Measurements from ENCODE around the gene LYSMD4.
A peak's percentile ranks its signal among the peaks of the same experiment; 100 is the strongest.

The LYSMD4 gene

DNA sequence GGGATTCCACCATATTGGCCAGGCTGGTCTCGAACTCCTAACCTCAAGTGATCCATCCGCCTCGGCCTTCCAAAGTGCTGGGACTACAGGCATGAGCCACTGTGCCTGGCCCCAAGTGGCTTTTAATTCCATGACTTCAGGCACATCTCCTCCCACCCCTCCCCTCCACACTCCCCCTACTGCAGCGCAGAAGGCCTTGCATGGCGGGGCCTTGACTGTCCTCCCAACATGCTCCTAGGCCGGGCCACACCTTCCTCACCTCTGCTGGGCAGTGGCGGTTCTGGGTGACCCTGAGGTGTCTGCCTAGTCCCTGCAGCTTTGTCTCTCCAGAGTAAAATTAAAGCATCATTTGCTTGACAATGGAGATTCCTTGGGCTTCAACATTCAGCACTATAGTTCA is 6.9 kb downstream of the LYSMD4 start:
- DNase-seq (ENCODE audit: low spot score), result no peak
- TF ChIP-seq, protein P1, sequence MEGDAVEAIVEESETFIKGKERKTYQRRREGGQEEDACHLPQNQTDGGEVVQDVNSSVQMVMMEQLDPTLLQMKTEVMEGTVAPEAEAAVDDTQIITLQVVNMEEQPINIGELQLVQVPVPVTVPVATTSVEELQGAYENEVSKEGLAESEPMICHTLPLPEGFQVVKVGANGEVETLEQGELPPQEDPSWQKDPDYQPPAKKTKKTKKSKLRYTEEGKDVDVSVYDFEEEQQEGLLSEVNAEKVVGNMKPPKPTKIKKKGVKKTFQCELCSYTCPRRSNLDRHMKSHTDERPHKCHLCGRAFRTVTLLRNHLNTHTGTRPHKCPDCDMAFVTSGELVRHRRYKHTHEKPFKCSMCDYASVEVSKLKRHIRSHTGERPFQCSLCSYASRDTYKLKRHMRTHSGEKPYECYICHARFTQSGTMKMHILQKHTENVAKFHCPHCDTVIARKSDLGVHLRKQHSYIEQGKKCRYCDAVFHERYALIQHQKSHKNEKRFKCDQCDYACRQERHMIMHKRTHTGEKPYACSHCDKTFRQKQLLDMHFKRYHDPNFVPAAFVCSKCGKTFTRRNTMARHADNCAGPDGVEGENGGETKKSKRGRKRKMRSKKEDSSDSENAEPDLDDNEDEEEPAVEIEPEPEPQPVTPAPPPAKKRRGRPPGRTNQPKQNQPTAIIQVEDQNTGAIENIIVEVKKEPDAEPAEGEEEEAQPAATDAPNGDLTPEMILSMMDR (IDR thresholded peaks at IDR 0.05; ENCODE audit: borderline replicate concordance, control extremely low read depth, extremely low read depth, insufficient read depth, missing control alignments), result no peak
- in situ Hi-C loops (cut with MboI; ENCODE audit: low sequenced_read_pairs, unreplicated experiment), result no loop called here

DNA sequence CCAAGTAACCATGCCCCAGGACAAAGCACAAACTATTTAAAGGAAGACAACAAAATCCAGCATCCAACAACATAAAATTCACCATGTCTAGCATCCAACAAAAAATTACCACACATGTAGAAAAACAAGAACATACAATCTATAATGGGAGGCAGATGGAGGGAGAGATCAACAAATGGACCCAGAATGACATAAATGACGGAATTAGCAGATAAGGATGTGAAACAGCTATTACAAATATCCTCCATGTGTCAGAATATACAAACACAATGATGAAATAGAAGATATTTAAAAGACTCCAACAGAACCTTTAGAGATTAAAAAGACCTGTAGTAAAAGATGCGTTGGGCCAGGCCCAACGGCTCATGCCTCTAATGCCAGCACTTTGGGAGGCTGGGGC is 10.8 kb downstream of the LYSMD4 start:
- TF ChIP-seq, protein P1 (IDR thresholded peaks at IDR 0.05; ENCODE audit: borderline replicate concordance, control extremely low read depth, extremely low read depth, insufficient read depth, missing control alignments), result no peak
- in situ Hi-C loops (cut with MboI; ENCODE audit: low sequenced_read_pairs, unreplicated experiment), result no loop called here
- DNase-seq (ENCODE audit: low spot score), result no peak

- no peak for DNase-seq (ENCODE audit: low spot score)
- in situ Hi-C loops (cut with MboI; ENCODE audit: low sequenced_read_pairs, unreplicated experiment), result no loop called here
- TF ChIP-seq, protein P1 (IDR thresholded peaks at IDR 0.05; ENCODE audit: borderline replicate concordance, control extremely low read depth, extremely low read depth, insufficient read depth, missing control alignments), result no peak
Measured at GRCh38 chr15:99721896-99722295, 11.3 kb downstream of the LYSMD4 start.

GRCh38 chr15:99721104-99721778 is 12.0 kb downstream of the LYSMD4 start:
- TF ChIP-seq, protein P1 (IDR thresholded peaks at IDR 0.05; ENCODE audit: borderline replicate concordance, control extremely low read depth, extremely low read depth, insufficient read depth, missing control alignments), result no peak
- no peak for DNase-seq (ENCODE audit: low spot score)
- in situ Hi-C loops (cut with MboI; ENCODE audit: low sequenced_read_pairs, unreplicated experiment), result no loop called here

GRCh38 chr15:99720533-99720932 is 12.7 kb downstream of the LYSMD4 start:
- DNase-seq (ENCODE audit: low spot score), result no peak
- in situ Hi-C loops (cut with MboI; ENCODE audit: low sequenced_read_pairs, unreplicated experiment), result no loop called here
- TF ChIP-seq, protein P1 (IDR thresholded peaks at IDR 0.05; ENCODE audit: borderline replicate concordance, control extremely low read depth, extremely low read depth, insufficient read depth, missing control alignments), result no peak

DNA sequence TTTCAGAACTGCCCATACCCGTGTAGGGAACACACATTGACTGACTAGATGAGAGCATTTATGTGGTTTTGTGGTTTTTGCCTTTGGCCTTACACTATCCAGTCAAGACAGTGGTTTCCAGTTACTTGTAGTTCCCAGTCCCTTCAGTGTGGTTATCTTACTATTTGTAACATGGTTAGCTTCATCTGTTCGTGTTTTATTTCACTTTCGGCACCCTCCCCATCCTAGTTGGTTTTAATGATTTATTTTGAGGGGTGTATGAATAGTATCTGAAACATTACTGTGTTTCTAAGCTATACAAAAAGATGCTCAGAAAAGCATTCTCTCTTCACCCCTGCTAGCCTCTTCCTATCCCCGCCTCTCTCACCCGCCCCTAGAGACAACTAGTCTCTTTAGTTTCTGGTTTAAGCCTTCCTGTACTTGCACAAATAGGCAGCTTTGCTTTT is 14.1 kb downstream of the LYSMD4 start:
- peak; percentile 67 for DNase-seq (ENCODE audit: low spot score)
- in situ Hi-C loops (cut with MboI; ENCODE audit: low sequenced_read_pairs, unreplicated experiment), result no loop called here
- TF ChIP-seq, protein P1 (IDR thresholded peaks at IDR 0.05; ENCODE audit: borderline replicate concordance, control extremely low read depth, extremely low read depth, insufficient read depth, missing control alignments), result no peak
